Ovary (tissue), 9 donors: ENCODE measurements around the gene TENM4. TPM values are rescaled to one million over a fixed set of nuclear protein-coding genes. Genes with fewer than 3 reads are reported as not detected.

ENCODE experiments used
- DNase-seq, 5 donors: peaks; one replicate each; pipeline ENCODE4 v3.0.0-alpha.2; 2019 to 2020
- H3K27ac ChIP-seq, 2 donors: fragments of 200-600 bp; one replicate each; pipeline versions ENCODE4 v1.5.1 to v1.8.0; 2019 to 2022
- H3K27me3 ChIP-seq: fragments of 200-600 bp; one replicate; pipeline ENCODE4 v1.8.0; 2022
- H3K36me3 ChIP-seq: fragments of 200-600 bp; sonication (generic); one replicate; pipeline ENCODE4 v1.5.1; 2019
- H3K4me1 ChIP-seq: one replicate; pipeline ENCODE4 v1.8.1; 2013; ENCODE audit warnings: mild to moderate bottlenecking, moderate library complexity; ENCODE audit not compliant: insufficient read depth
- H3K4me3 ChIP-seq: fragments of 200-600 bp; sonication (generic); one replicate; pipeline ENCODE4 v1.5.1; 2017
- H3K9me3 ChIP-seq, 2 donors: fragments of 200-600 bp in 1 of 2; sonication (generic) in 1 of 2; one replicate each; pipeline versions ENCODE4 v1.5.1 to v1.8.1; 2013 to 2019; ENCODE audit warnings: mild to moderate bottlenecking in 1 of 2, moderate library complexity in 1 of 2
- CTCF ChIP-seq, 3 donors: fragments of 450-650 bp in 2 of 3; fragments of 200-600 bp in 1 of 3; IDR thresholded peaks; one replicate each; pipeline versions ENCODE4 v1.5.1 to v1.8.0; 2016 to 2022; ENCODE audit warnings: antibody characterized with exemption in 3 of 3, mild to moderate bottlenecking in 1 of 3
- EP300 ChIP-seq: sonication (generic); formaldehyde crosslinking; IDR thresholded peaks from one replicate; pipeline ENCODE4 v1.6.1; 2017; ENCODE audit warnings: antibody characterized with exemption
- POLR2A ChIP-seq: fragments of 450-650 bp; IDR thresholded peaks from one replicate; pipeline ENCODE4 v1.6.1; 2017; ENCODE audit warnings: antibody characterized with exemption, mild to moderate bottlenecking, moderate library complexity
- whole genome bisulfite sequencing, 3 donors: extraction: QIAGEN DNeasy Blood & Tissue Kit in 1 of 3; methylation state at CpG; one replicate each; pipeline versions ENCODE4 v1.1.5 to v1.1.7; 2013 to 2017; 5-methylcytosine and 5-hydroxymethylcytosine counted together
- intact Hi-C, 4 donors: fragments of 100-400 bp; cut with DNase I; formaldehyde crosslinking; loops; one replicate each; pipeline versions ENCODE4 v1.11.0 to v1.15.1; 2022 to 2023
- polyA plus RNA-seq, 2 donors: library from polyadenylated mRNA; stranded (reverse); fragments of 200-250 nt in 1 of 2; fragments of 350-450 nt in 1 of 2; fragmentation: Illumina TruSeq in 1 of 2; extraction: RNeasy Lipid Tissue Mini Kit (QIAGEN cat#74804) in 1 of 2; gene quantifications; one replicate each; pipeline ENCODE4 v1.2.3, GENCODE V29; 2013 to 2014
- total RNA-seq, 7 donors: library from RNA; depleted of rRNA in 2 of 7; stranded (reverse); fragments of >200 nt in 2 of 7; fragmentation: NEBNext Ultra II Directional in 3 of 7; extraction: Animal tissue kit (Norgen Biotek cat#: 25700) in 3 of 7; gene quantifications; one replicate each; pipeline versions ENCODE4 v1.1.0 to v1.2.4, GENCODE V29; 2016 to 2023
- donor health status: DM: no; HTN: no; CAD: no; lungs with moderate emphysema.
- donor health status: DM: no; HTN: no; CAD: no.
- donor health status: Bipolar disorder and iron deficiency.
- donor health status: DM: yes; HTN: yes; CAD: no.
- donor health status: DM: no; HTN: no; CAD: no.
- donor health status: DM: yes; HTN: yes; CAD: no.

TENM4 gene
- total and polyA plus RNA-seq, 9 donors = 11.0 to 206 (median 107) TPM

- no peak for DNase-seq
- Histone ChIP-seq H3K27me3 (no peaks in the 10 kb centered on the region), H3K9me3 (no peaks in the 10 kb centered on the region), H3K36me3 (no peaks in the 10 kb centered on the region), H3K4me3 (no peak overlapping the region), H3K27ac (no peak overlapping the region), H3K4me1 (no peaks in the 10 kb centered on the region)
- 53 to 75% (median 68%) methylated on average over 36 of the region's 36 CpGs for WGBS, 3 donors
- TF ChIP-seq EP300 (no peak), CTCF (IDR thresholded peaks at IDR 0.05) (no peak), POLR2A (no peak)
- intact Hi-C loops = no loop called here
These were observed 478.7 kb downstream of the TENM4 start for GRCh38 chr11:78961937-78962701.

- H3K9me3 ChIP-seq = no peaks in the 10 kb centered on the region
- DNase-seq = no peak
- H3K27me3 ChIP-seq = no peaks in the 10 kb centered on the region
- H3K4me1 ChIP-seq = no peaks in the 10 kb centered on the region
- no peaks in the 10 kb centered on the region for H3K36me3 ChIP-seq
- TF ChIP-seq EP300 (no peak), CTCF (IDR thresholded peaks at IDR 0.05) (no peak), POLR2A (no peak)
- intact Hi-C loops = no loop called here
- no peak overlapping the region for H3K27ac ChIP-seq
- H3K4me3 ChIP-seq = no peak overlapping the region
- 80 to 87% (median 83%) methylated on average over 3 of the region's 3 CpGs for WGBS, 3 donors
These were observed 479.6 kb downstream of the TENM4 start for GRCh38 chr11:78961247-78961646.

GRCh38 chr11:78958444-78958843 is 482.4 kb downstream of the TENM4 start:
- Histone ChIP-seq H3K27me3 (no peaks in the 10 kb centered on the region), H3K27ac (no peak overlapping the region), H3K4me1 (no peaks in the 10 kb centered on the region), H3K36me3 (no peaks in the 10 kb centered on the region), H3K4me3 (no peak overlapping the region), H3K9me3 (no peaks in the 10 kb centered on the region)
- TF ChIP-seq POLR2A (no peak), CTCF (IDR thresholded peaks at IDR 0.05) (no peak), EP300 (no peak)
- no peak for DNase-seq
- intact Hi-C loops = no loop called here
- WGBS, 3 donors = 65 to 74% (median 71%) methylated on average over 3 of the region's 3 CpGs

GRCh38 chr11:78957476-78958245 is 483.2 kb downstream of the TENM4 start:
- DNase-seq = no peak
- intact Hi-C loops = no loop called here
- TF ChIP-seq EP300 (no peak), CTCF (IDR thresholded peaks at IDR 0.05) (no peak), POLR2A (no peak)
- Histone ChIP-seq H3K9me3 (no peaks in the 10 kb centered on the region), H3K36me3 (no peaks in the 10 kb centered on the region), H3K4me1 (no peaks in the 10 kb centered on the region), H3K27me3 (no peaks in the 10 kb centered on the region), H3K27ac (no peak overlapping the region), H3K4me3 (no peak overlapping the region)
- WGBS, 3 donors = 27 to 43% (median 35%) methylated on average over 5 of the region's 5 CpGs
